Measurements from ENCODE around the gene EDEM2.

The EDEM2 gene

DNA sequence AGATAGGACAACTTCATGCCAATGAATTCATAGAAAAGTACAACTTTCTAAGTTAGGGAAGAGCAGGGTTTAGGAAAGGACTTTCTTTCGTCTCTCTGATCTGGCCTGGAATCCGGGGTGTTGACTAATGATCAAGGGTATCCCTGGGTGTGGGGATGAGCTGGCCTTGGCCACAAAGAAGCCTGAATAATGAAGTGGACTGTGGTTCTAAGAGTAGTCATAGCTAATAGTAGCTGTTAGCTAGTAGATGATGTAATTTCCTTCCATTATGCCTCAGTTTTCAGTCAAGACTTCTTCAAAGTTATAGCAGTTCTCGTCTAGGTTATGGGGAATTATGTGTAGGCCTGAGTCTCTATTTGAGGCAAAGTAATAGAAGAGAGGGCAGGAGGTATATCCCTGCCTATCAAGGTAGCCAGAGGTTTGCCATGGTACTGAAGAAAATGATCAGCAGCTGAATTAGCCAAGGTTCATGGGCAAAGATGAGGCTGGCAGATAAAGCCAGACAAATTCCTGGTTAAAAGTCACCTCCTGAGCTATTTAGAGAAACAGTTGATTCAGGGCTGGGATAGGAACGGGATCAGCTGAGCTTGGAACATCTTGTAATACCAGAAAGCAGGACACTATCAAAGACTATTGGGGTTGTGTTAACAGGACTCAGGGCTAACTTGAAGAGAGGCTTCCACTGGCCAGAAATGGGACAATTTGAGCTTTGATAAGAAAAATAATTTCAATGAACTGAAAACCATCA is 35.8 kb downstream of the EDEM2 start:
- TF ChIP-seq CEBPB (IDR thresholded peaks at IDR 0.05), result no peak
- TF ChIP-seq EGR1 (IDR thresholded peaks at IDR 0.05), result no peak
- no peak for TF ChIP-seq YY1 (IDR thresholded peaks at IDR 0.05; ENCODE audit: low read depth)
- no peak for TF ChIP-seq CREB1 (IDR thresholded peaks at IDR 0.05; ENCODE audit: low read depth)
- TF ChIP-seq ZBTB7A (IDR thresholded peaks at IDR 0.05; ENCODE audit: low read depth), result no peak
- TF ChIP-seq, protein P1, sequence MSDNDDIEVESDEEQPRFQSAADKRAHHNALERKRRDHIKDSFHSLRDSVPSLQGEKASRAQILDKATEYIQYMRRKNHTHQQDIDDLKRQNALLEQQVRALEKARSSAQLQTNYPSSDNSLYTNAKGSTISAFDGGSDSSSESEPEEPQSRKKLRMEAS (IDR thresholded peaks at IDR 0.05), result no peak
- TF ChIP-seq EP300 (IDR thresholded peaks at IDR 0.05; ENCODE audit: borderline replicate concordance), result no peak
- no peak for TF ChIP-seq NFIC (IDR thresholded peaks at IDR 0.05)
- TF ChIP-seq TCF12 (IDR thresholded peaks at IDR 0.05; ENCODE audit: low read depth), result no peak
- TF ChIP-seq REST (IDR thresholded peaks at IDR 0.05; ENCODE audit: low read depth), result no peak
- TF ChIP-seq USF1 (IDR thresholded peaks at IDR 0.05), result no peak
- TF ChIP-seq TAF1 (IDR thresholded peaks at IDR 0.05; ENCODE audit: low read depth), result no peak
- no peak for TF ChIP-seq FOXM1 (IDR thresholded peaks at IDR 0.05; ENCODE audit: borderline replicate concordance, low read depth)
- TF ChIP-seq TEAD4 (IDR thresholded peaks at IDR 0.05), result no peak
- TF ChIP-seq RAD21 (IDR thresholded peaks at IDR 0.05; ENCODE audit: low read depth), result no peak

GRCh38 chr20:35108921-35109320 is 38.2 kb downstream of the EDEM2 start:
- TF ChIP-seq RAD21 (IDR thresholded peaks at IDR 0.05; ENCODE audit: low read depth) (no peak), NFIC (IDR thresholded peaks at IDR 0.05) (no peak), TEAD4 (IDR thresholded peaks at IDR 0.05) (no peak), USF1 (IDR thresholded peaks at IDR 0.05) (no peak), REST (IDR thresholded peaks at IDR 0.05; ENCODE audit: low read depth) (no peak), TCF12 (IDR thresholded peaks at IDR 0.05; ENCODE audit: low read depth) (no peak), CEBPB (IDR thresholded peaks at IDR 0.05) (no peak), TAF1 (IDR thresholded peaks at IDR 0.05; ENCODE audit: low read depth) (no peak)
- TF ChIP-seq, protein P1 (IDR thresholded peaks at IDR 0.05), result no peak

- no peak for TF ChIP-seq YY1 (IDR thresholded peaks at IDR 0.05; ENCODE audit: low read depth)
- TF ChIP-seq CREB1 (IDR thresholded peaks at IDR 0.05; ENCODE audit: low read depth), result no peak
- no peak for TF ChIP-seq TAF1 (IDR thresholded peaks at IDR 0.05; ENCODE audit: low read depth)
- TF ChIP-seq RAD21 (IDR thresholded peaks at IDR 0.05; ENCODE audit: low read depth), result no peak
- TF ChIP-seq EGR1 (IDR thresholded peaks at IDR 0.05), result no peak
- TF ChIP-seq EP300 (IDR thresholded peaks at IDR 0.05; ENCODE audit: borderline replicate concordance), result no peak
- no peak for TF ChIP-seq TCF12 (IDR thresholded peaks at IDR 0.05; ENCODE audit: low read depth)
- no peak for TF ChIP-seq TEAD4 (IDR thresholded peaks at IDR 0.05)
- TF ChIP-seq, protein P1 (IDR thresholded peaks at IDR 0.05), result no peak
Measured at GRCh38 chr20:35106827-35107380, 40.2 kb downstream of the EDEM2 start.

DNA sequence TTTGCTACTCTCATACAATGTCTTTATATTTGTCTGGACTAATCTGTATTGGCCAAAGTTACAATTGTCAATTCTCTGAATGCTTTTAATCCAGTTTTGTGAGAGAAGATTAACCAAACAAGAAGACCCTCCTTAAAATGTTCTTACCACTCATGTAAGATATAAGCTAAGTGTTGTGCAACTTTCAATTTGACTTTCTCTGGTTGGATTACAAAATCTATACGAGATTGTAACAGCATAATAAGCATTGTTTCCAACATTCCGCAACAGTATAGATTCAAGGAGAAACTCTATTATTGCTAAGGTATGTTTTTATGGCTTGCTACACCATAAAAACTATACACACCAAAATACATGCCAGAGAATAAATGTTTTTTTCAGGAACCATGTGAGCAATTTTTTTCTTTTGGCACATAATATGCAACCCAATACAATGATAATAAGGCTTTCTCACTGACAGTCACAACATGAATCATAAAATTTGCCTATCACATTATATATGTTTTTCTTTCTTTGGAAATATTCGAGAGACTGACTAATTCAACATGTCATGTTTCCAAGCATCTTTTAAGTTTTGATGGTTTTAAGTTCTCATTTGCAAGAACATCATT is 42.3 kb downstream of the EDEM2 start:
- TF ChIP-seq NFIC (IDR thresholded peaks at IDR 0.05), result no peak
- no peak for TF ChIP-seq TAF1 (IDR thresholded peaks at IDR 0.05; ENCODE audit: low read depth)
- TF ChIP-seq, protein P1 (IDR thresholded peaks at IDR 0.05), result no peak
- no peak for TF ChIP-seq USF1 (IDR thresholded peaks at IDR 0.05)
- TF ChIP-seq REST (IDR thresholded peaks at IDR 0.05; ENCODE audit: low read depth), result no peak
- TF ChIP-seq FOXM1 (IDR thresholded peaks at IDR 0.05; ENCODE audit: borderline replicate concordance, low read depth), result no peak
- no peak for TF ChIP-seq EGR1 (IDR thresholded peaks at IDR 0.05)
- TF ChIP-seq ZBTB7A (IDR thresholded peaks at IDR 0.05; ENCODE audit: low read depth), result no peak
- TF ChIP-seq EP300 (IDR thresholded peaks at IDR 0.05; ENCODE audit: borderline replicate concordance), result no peak
- TF ChIP-seq CEBPB (IDR thresholded peaks at IDR 0.05), result no peak
- no peak for TF ChIP-seq CREB1 (IDR thresholded peaks at IDR 0.05; ENCODE audit: low read depth)
- no peak for TF ChIP-seq YY1 (IDR thresholded peaks at IDR 0.05; ENCODE audit: low read depth)
- TF ChIP-seq RAD21 (IDR thresholded peaks at IDR 0.05; ENCODE audit: low read depth), result no peak
- no peak for TF ChIP-seq TEAD4 (IDR thresholded peaks at IDR 0.05)
- TF ChIP-seq TCF12 (IDR thresholded peaks at IDR 0.05; ENCODE audit: low read depth), result no peak
